K562 (cell line): Measurements from ENCODE around the gene ZDHHC19. TPM values are rescaled to one million over a fixed set of nuclear protein-coding genes. Genes with fewer than 3 reads are reported as not detected.

Source experiments
- ATF1 ChIP-seq, 2 experiments: fragments of 450-650 bp in 1 of 2; IDR thresholded peaks; 2 replicates each; pipeline ENCODE4 v1.6.1; 2016; ENCODE audit warnings: missing compliant biosample characterization in 1 of 2, missing genetic modification characterization in 1 of 2
- BMI1 ChIP-seq: fragments of 150-350 bp; IDR thresholded peaks from 2 replicates; pipeline ENCODE4 v1.6.1; 2014; ENCODE audit warnings: low read length
- CBX5 ChIP-seq: IDR thresholded peaks from 2 replicates; pipeline ENCODE4 v1.6.1; 2014; ENCODE audit warnings: low read depth, borderline replicate concordance
- E2F6 ChIP-seq, 2 experiments: IDR thresholded peaks; 2 replicates each; pipeline ENCODE4 v1.6.1; 2011; ENCODE audit warnings: borderline replicate concordance in 1 of 2, control low read depth in 1 of 2, low read depth in 1 of 2, low read length in 1 of 2, mild to moderate bottlenecking in 1 of 2, mixed read lengths in 1 of 2, moderate library complexity in 1 of 2; ENCODE audit not compliant: insufficient read depth in 1 of 2, insufficient read length in 1 of 2, poor library complexity in 1 of 2, severe bottlenecking in 1 of 2; ENCODE audit errors: extremely low read depth in 1 of 2
- FOXJ2 ChIP-seq: fragments of 200-800 bp; sonication (Bioruptor generic); IDR thresholded peaks from 2 replicates; pipeline ENCODE4 v1.6.1; 2016; ENCODE audit warnings: missing genetic modification characterization, missing compliant biosample characterization
- GABPB2 ChIP-seq: fragments of 250-450 bp; sonication (Bioruptor Pico); conservative IDR thresholded peaks from 2 replicates; pipeline ENCODE4 v1.5.1; 2021; ENCODE audit warnings: mild to moderate bottlenecking
- HMGN3 ChIP-seq: IDR thresholded peaks from 2 replicates; pipeline ENCODE4 v1.6.1; 2011; ENCODE audit warnings: borderline replicate concordance, low read depth, mild to moderate bottlenecking, mixed read lengths, low read length; ENCODE audit not compliant: insufficient read length; ENCODE audit errors: extremely low read depth
- HNRNPL ChIP-seq: fragments of 200-400 bp; formaldehyde crosslinking; IDR thresholded peaks from 2 replicates; pipeline ENCODE4 v1.6.1; 2017; ENCODE audit warnings: low read depth, mild to moderate bottlenecking, low read length
- MYC ChIP-seq, 2 experiments: fragments of 250-450 bp in 1 of 2; sonication (Bioruptor Pico) in 1 of 2; IDR thresholded peaks; 2 replicates each; pipeline versions ENCODE4 v1.5.1 to v1.6.1; 2012 to 2021; ENCODE audit warnings: low read depth in 2 of 2, borderline replicate concordance in 1 of 2, improper control_type of control experiment in 1 of 2, low read length in 1 of 2, mild to moderate bottlenecking in 1 of 2, moderate library complexity in 1 of 2
- POLR2G ChIP-seq: fragments of 200-400 bp; formaldehyde crosslinking; IDR thresholded peaks from 2 replicates; pipeline ENCODE4 v1.6.1; 2017; ENCODE audit warnings: low read depth, mild to moderate bottlenecking, antibody characterized with exemption, low read length, moderate library complexity
- POU5F1 ChIP-seq: fragments of 150-350 bp; IDR thresholded peaks from 2 replicates; pipeline ENCODE4 v1.6.1; 2014; ENCODE audit warnings: borderline replicate concordance, low read length, low read depth, mild to moderate bottlenecking; ENCODE audit not compliant: partially characterized antibody
- RAD21 ChIP-seq, 2 experiments: fragments of 250-450 bp in 1 of 2; fragments of 450-650 bp in 1 of 2; sonication (Bioruptor Pico) in 1 of 2; formaldehyde crosslinking in 1 of 2; IDR thresholded peaks in 1 of 2; conservative IDR thresholded peaks in 1 of 2; 2 replicates each; pipeline versions ENCODE4 v1.4.0 to v1.8.0; 2020 to 2022; ENCODE audit warnings: mild to moderate bottlenecking in 2 of 2, moderate library complexity in 1 of 2
- TCF3 ChIP-seq: sonication (generic); formaldehyde crosslinking; IDR thresholded peaks from 2 replicates; pipeline ENCODE4 v1.4.0; 2020; ENCODE audit warnings: mild to moderate bottlenecking, missing genetic modification reagents
- THRB ChIP-seq: fragments of 450-650 bp; formaldehyde crosslinking; conservative IDR thresholded peaks from 2 replicates; pipeline ENCODE4 v1.4.0; 2022; ENCODE audit warnings: mild to moderate bottlenecking, missing genetic modification characterization
- XRCC4 ChIP-seq: IDR thresholded peaks from one replicate; pipeline ENCODE4 v1.6.1; 2011; ENCODE audit not compliant: insufficient read depth, insufficient read length; ENCODE audit errors: extremely low read depth
- ZFX ChIP-seq: sonication (generic); formaldehyde crosslinking; IDR thresholded peaks from 2 replicates; pipeline ENCODE4 v1.8.0; 2022; ENCODE audit warnings: mild to moderate bottlenecking, missing genetic modification reagents, moderate library complexity
- ZNF274 ChIP-seq: IDR thresholded peaks from 2 replicates; pipeline ENCODE4 v1.6.1; 2011; ENCODE audit warnings: low read depth, mild to moderate bottlenecking, low read length, moderate library complexity, borderline replicate concordance
- polyA plus RNA-seq, 8 experiments: library from polyadenylated mRNA; depleted of rRNA in 4 of 8; stranded (reverse) in 5 of 8; unstranded in 3 of 8; fragments of >200 nt; fragmentation: Nextera tagmentation in 2 of 8; fragmentation: Illumina TruSeq in 1 of 8; extraction: Ambion mirVana in 2 of 8; extraction: Trizol in 1 of 8; gene quantifications; 2 replicates each; pipeline versions ENCODE4 v1.2.1 to v1.2.3, GENCODE V29; 2011 to 2014; ENCODE audit warnings: inconsistent platforms in 1 of 8, missing spikeins in 1 of 8
- total RNA-seq, 7 experiments: library from RNA; depleted of rRNA in 6 of 7; stranded (reverse); fragments of >200 nt in 6 of 7; fragmentation: Illumina TruSeq in 2 of 7; extraction: Trizol in 2 of 7; gene quantifications; 2 replicates each; pipeline versions ENCODE4 v1.2.1 to v1.2.3, GENCODE V29; 2011 to 2021; ENCODE audit warnings: low replicate concordance in 1 of 7
- TF ChIP-seq, protein P1 (sequence below): conservative IDR thresholded peaks from 2 replicates; pipeline ENCODE4 v1.6.1; 2011; ENCODE audit warnings: low read depth, mild to moderate bottlenecking, low read length; ENCODE audit not compliant: control insufficient read depth

ZDHHC19 gene
- total and polyA plus RNA-seq, 9 of the 15 experiments (the other 6 are each of a cell fraction or from before 2014, with no cell fraction given), result 0.40 to 5.5 (median 1.1) TPM

- TF ChIP-seq RAD21 (CRISPR knock-in tag; conservative IDR thresholded peaks at IDR 0.05 in 1 of 2, IDR thresholded peaks at IDR 0.05 in 1 of 2) (peak; percentile 6 to 15; a peak in 2 of 4 replicates), ATF1 (CRISPR knock-in tag; IDR thresholded peaks at IDR 0.05) (no peak), ATF1 (tag; IDR thresholded peaks at IDR 0.05) (no peak), POLR2G (peak; percentile 70), POU5F1 (no peak), ZFX (CRISPR knock-in tag) (peak; percentile 53), TCF3 (CRISPR knock-in tag) (no peak), E2F6 (IDR thresholded peaks at IDR 0.05; ENCODE audit: borderline replicate concordance in 1 of 2, extremely low read depth in 1 of 2, insufficient read depth in 1 of 2, insufficient read length in 1 of 2, low read depth in 1 of 2, low read length in 1 of 2, poor library complexity in 1 of 2, severe bottlenecking in 1 of 2) (peak; percentile 76 to 79), HMGN3 (no peak), GABPB2 (CRISPR knock-in tag) (no peak), FOXJ2 (tag) (no peak), MYC (IDR thresholded peaks at IDR 0.05; ENCODE audit: low read depth, low read length) (no peak), MYC (CRISPR knock-in tag; IDR thresholded peaks at IDR 0.05; ENCODE audit: borderline replicate concordance, low read depth) (no peak), XRCC4 (no peak), ZNF274 (no peak), BMI1 (no peak), CBX5 (no peak), THRB (no peak), HNRNPL (no peak)
- TF ChIP-seq, protein P1, sequence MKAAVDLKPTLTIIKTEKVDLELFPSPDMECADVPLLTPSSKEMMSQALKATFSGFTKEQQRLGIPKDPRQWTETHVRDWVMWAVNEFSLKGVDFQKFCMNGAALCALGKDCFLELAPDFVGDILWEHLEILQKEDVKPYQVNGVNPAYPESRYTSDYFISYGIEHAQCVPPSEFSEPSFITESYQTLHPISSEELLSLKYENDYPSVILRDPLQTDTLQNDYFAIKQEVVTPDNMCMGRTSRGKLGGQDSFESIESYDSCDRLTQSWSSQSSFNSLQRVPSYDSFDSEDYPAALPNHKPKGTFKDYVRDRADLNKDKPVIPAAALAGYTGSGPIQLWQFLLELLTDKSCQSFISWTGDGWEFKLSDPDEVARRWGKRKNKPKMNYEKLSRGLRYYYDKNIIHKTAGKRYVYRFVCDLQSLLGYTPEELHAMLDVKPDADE, result no peak
- TF ChIP-seq, all 486 proteins: peak for 39
Measured at GRCh38 chr3:196207159-196207832, 3.9 kb downstream of the ZDHHC19 start (continued).
